ENCODE results near the gene TBCD.
"Not testable (repeated sequence)": the region's sequence is repeated elsewhere in the genome, so short reads cannot be mapped to it uniquely, and the experiment has no call there.

Gene TBCD

GRCh38 chr17:82979718-82980117 is 227.9 kb downstream of the TBCD start:
- no peak for DNase-seq

DNA sequence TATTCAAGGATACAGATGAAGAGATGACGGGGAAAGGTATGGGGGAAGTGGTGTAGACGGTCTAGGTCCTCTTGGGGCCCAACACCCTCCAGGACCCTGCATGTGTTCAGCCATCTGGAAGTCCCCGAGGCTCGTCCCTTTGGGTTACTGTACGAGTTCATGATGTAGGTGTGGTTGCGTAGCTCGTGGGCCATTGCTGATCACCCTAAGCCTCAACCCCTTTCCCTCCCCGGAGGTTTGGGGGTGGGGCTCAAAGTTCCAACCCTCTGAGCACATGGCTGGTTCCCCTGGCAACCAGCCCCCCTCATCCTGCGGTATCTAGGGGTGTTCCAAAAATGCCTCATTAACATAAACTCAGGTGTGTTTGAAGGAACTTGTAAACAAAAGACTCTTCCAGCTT is 228.8 kb downstream of the TBCD start:
- no peak for DNase-seq

DNA sequence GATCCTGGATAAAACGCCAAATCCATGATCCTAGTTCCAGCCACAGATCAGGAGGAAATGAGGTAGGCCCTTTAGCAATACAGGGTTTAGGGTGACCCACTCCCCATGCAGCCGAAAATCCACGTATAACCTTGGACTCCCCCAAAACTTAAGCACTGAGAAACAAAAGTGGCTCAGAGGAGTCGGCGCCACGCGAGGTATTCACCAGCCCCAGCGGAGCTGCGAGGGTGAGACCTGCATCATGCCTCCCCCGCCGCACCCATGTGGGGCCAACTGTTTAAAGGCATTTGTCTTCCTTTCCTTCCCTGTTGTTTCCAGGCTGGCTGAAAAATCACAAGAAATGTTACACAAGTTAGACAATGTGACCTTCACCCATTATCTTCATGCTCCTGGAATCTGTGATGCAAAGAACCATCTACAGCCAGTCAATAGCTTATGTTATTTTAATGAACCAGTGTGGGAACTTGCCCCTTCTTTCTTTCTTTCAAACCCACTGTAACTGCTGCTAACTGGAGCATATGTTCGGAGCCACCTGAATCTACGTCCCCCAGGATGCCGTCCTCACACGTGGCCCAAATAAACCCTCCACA is 229.4 kb downstream of the TBCD start:
- DNase-seq: no peak

- no peak for DNase-seq
Observed at GRCh38 chr17:82983510-82984248, 231.8 kb downstream of the TBCD start.

DNA sequence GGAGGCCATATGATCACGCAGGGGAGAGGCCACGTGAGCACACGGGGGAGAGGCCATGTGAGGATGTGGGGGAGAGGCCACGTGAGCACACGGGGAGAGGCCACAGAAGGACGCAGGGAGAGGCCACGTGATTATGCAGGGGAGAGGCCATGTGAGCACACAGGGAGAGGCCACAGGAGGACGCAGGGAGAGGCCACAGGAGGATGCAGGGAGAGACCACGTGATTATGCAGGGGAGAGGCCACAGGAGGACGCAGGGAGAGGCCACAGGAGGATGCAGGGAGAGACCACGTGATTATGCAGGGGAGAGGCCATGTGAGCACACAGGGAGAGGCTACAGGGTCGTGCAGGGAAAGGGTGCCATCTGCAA is 232.4 kb downstream of the TBCD start:
- DNase-seq: not testable (repeated sequence)

DNA sequence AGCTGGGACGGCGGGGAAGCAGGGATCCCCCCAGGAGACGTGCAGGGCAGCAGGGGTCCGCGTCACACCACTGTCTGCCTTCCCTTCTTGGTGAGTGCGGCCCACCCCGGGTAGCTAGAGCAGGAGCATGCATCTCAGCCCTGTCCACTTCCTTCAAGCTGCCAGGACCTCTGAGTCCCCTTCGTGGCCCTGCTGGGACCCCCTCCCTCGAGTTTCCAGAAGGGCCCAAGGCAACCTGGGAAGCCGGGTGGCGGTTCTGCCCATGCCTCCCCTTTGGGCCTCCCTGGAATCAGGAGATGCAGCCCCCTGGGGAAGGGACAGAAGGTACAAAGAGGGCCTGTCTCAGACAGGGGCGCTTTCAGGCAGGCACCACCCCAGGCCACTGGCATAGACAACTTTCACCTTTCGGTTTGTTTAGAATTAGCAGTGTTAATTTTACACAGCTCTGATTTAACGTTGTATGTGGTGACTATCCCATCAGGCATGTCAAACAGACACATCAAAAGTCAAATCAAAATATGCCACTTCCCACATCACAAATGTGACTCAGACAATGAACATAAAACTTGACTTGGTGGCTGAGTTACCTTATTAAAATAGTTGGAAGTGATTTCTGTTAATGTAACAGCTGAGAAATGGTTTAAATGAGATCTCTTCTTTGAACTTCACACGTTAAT is 233.0 kb downstream of the TBCD start:
- DNase-seq: no peak

- DNase-seq: no peak
Observed at GRCh38 chr17:82985428-82985805, 233.6 kb downstream of the TBCD start.

DNA sequence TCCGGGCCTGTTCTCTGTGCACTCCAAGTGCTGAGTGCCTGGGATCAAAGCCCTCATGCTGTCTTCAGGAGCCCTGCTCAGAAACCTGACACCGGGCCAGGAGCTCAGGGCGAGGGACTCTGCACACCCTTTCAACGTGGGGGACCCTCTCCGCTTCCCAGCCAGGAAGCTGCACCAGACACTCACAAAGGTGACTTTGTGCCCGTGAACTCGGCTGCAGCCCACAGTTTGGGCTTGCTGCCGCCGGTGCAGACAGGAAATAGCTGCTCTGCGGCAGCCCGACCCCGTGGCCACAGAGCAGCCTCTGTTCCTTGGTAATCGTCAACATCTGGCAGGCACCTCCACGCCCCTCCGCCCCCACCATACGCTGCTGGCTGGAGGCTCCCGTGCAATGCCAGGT is 234.1 kb downstream of the TBCD start:
- no peak for DNase-seq

GRCh38 chr17:82989051-82989450 is 237.2 kb downstream of the TBCD start:
- DNase-seq: not testable (repeated sequence)

DNA sequence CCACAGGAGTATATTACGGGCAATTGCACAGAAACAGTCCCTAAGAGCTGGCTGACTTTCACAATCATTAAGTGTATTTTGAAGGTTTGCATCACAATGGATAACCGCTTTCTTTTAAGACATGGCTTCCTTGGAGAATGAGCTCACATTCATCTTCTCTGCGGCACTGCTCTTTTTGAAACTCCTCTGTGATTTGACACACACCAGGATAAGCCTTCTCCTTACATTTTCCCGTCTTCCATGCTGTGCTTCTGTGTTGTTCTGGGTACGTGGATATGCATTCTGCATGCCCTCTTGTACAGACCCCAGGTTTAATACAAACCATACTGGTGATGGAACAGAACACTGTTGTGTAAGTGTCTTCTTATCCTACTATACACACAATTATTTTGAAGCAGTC is 238.0 kb downstream of the TBCD start:
- no peak for DNase-seq

DNA sequence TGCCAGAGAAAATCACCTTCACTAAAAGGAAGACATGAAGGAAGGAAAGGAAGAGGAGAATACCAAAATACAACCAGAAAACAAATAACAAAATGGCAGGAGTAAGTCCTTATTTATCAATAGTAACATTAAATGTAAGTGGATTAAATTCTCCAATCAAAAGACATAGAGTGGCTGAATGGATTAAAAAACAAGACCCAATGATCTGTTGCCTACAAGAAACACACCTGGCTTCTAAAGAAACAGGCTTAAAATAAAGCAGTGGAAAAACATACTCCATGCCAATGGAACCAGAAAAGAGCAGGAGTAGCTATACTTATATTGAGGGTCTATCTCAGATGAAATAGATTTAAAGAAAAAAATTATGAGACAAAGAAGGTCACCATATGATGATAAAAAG is 241.1 kb downstream of the TBCD start:
- DNase-seq: no peak
